Measurements from ENCODE around the gene SRC. TPM values are rescaled to one million over a fixed set of nuclear protein-coding genes. Genes with fewer than 3 reads are reported as not detected.

The SRC gene
- polyA plus RNA-seq, 1 of the 3 experiments (the other 2 are of a cell fraction) = 23.8 TPM

DNA sequence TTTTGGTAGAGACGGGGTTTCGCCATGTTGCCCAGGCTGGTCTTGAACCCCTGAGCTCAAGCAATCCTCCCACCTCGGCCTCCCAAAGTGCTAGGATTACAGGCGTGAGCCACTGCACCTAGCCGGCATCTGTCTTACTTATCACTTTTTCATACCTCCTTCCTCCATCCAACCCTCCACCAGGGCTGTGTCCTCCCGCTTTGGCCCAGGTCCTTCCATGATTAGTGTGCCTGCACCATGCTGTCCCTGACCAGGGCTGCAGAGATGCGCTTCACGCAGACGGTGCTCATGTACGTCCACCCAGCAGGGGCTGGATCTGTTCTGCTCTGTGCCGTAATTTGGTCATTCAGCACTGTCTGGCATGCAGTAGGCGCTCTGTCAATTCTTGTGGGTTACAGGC, 85.8 kb downstream of the SRC start:
- no peak for DNase-seq
- 56% methylated on average over 8 of the region's 12 CpGs for WGBS (ENCODE audit: low lambda C conversion rate)
- Histone ChIP-seq H3K4me3 (ENCODE audit: low read depth in 2 of 2, low read length in 1 of 2) (no peak overlapping the region), H3K4me2 (no peak overlapping the region), H2AFZ (ENCODE audit: low read depth) (no peak overlapping the region), H3K27me3 (ENCODE audit: insufficient read depth) (peaks cover 10% of the 10 kb centered on the region; the same call in 1 of the 2 replicates), H4K20me1 (ENCODE audit: insufficient read depth) (no peaks in the 10 kb centered on the region), H3K27ac (ENCODE audit: low read depth in 2 of 2, low read length in 1 of 2) (no peak overlapping the region), H3K79me2 (ENCODE audit: insufficient read depth) (no peaks in the 10 kb centered on the region), H3K9me2 (no peaks in the 10 kb centered on the region), H3F3A (replicated peaks; ENCODE audit: insufficient read depth) (no peaks in the 10 kb centered on the region), H3K9ac (no peak overlapping the region), H3K4me1 (ENCODE audit: control insufficient read depth in 1 of 2, insufficient read depth in 2 of 2, low read depth in 1 of 2, low read length in 1 of 2) (no peaks in the 10 kb centered on the region), H3K36me3 (replicated peaks in 1 of 2; ENCODE audit: control insufficient read depth in 1 of 2, insufficient read depth in 2 of 2, low read length in 1 of 2) (no peaks in the 10 kb centered on the region), H3K9me3 (no peaks in the 10 kb centered on the region)
- CTCF ChIA-PET = no interaction called here
- TF ChIP-seq FOSL2 (IDR thresholded peaks at IDR 0.05; ENCODE audit: borderline replicate concordance, low read depth) (no peak), CTCF (IDR thresholded peaks at IDR 0.05) (no peak), RAD21 (IDR thresholded peaks at IDR 0.05; ENCODE audit: low read length) (no peak), RXRA (IDR thresholded peaks at IDR 0.05; ENCODE audit: borderline replicate concordance, low read depth) (no peak), FOXJ3 (CRISPR knock-in tag; IDR thresholded peaks at IDR 0.05) (no peak), CHD2 (IDR thresholded peaks at IDR 0.05; ENCODE audit: low read length, partially characterized antibody) (no peak), PBX3 (IDR thresholded peaks at IDR 0.05) (no peak), FOXM1 (IDR thresholded peaks at IDR 0.05; ENCODE audit: low read depth) (no peak)
- POLR2A ChIA-PET = no interaction called here

- Histone ChIP-seq H3K4me1 (ENCODE audit: control insufficient read depth in 1 of 2, insufficient read depth in 2 of 2, low read depth in 1 of 2, low read length in 1 of 2) (no peaks in the 10 kb centered on the region), H3K9me2 (no peaks in the 10 kb centered on the region), H3K79me2 (ENCODE audit: insufficient read depth) (no peaks in the 10 kb centered on the region), H3F3A (replicated peaks; ENCODE audit: insufficient read depth) (no peaks in the 10 kb centered on the region), H3K9me3 (no peaks in the 10 kb centered on the region), H3K4me3 (ENCODE audit: low read depth in 2 of 2, low read length in 1 of 2) (no peak overlapping the region), H3K27me3 (ENCODE audit: insufficient read depth) (peaks cover 10% of the 10 kb centered on the region; the same call in 1 of the 2 replicates), H2AFZ (ENCODE audit: low read depth) (no peak overlapping the region), H4K20me1 (ENCODE audit: insufficient read depth) (no peaks in the 10 kb centered on the region), H3K27ac (ENCODE audit: low read depth in 2 of 2, low read length in 1 of 2) (no peak overlapping the region), H3K36me3 (replicated peaks in 1 of 2; ENCODE audit: control insufficient read depth in 1 of 2, insufficient read depth in 2 of 2, low read length in 1 of 2) (no peaks in the 10 kb centered on the region), H3K9ac (no peak overlapping the region), H3K4me2 (no peak overlapping the region)
- ChIA-PET POLR2A (no interaction called here), CTCF (interaction anchor here (0.6 kb wide), 1 partner anchor 105 kb away, joined by 3 read pairs; no protein-coding TSS in a partner anchor)
- 0% methylated on average over 1 of the region's 1 CpG for WGBS (ENCODE audit: low lambda C conversion rate)
- TF ChIP-seq, protein P1, sequence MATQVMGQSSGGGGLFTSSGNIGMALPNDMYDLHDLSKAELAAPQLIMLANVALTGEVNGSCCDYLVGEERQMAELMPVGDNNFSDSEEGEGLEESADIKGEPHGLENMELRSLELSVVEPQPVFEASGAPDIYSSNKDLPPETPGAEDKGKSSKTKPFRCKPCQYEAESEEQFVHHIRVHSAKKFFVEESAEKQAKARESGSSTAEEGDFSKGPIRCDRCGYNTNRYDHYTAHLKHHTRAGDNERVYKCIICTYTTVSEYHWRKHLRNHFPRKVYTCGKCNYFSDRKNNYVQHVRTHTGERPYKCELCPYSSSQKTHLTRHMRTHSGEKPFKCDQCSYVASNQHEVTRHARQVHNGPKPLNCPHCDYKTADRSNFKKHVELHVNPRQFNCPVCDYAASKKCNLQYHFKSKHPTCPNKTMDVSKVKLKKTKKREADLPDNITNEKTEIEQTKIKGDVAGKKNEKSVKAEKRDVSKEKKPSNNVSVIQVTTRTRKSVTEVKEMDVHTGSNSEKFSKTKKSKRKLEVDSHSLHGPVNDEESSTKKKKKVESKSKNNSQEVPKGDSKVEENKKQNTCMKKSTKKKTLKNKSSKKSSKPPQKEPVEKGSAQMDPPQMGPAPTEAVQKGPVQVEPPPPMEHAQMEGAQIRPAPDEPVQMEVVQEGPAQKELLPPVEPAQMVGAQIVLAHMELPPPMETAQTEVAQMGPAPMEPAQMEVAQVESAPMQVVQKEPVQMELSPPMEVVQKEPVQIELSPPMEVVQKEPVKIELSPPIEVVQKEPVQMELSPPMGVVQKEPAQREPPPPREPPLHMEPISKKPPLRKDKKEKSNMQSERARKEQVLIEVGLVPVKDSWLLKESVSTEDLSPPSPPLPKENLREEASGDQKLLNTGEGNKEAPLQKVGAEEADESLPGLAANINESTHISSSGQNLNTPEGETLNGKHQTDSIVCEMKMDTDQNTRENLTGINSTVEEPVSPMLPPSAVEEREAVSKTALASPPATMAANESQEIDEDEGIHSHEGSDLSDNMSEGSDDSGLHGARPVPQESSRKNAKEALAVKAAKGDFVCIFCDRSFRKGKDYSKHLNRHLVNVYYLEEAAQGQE (IDR thresholded peaks at IDR 0.05; ENCODE audit: low read depth, low read length) = no peak
- TF ChIP-seq POLR2AphosphoS5 (IDR thresholded peaks at IDR 0.05; ENCODE audit: low read depth, low read length) (no peak), TAF1 (IDR thresholded peaks at IDR 0.05; ENCODE audit: borderline replicate concordance, low read depth, low read length) (no peak), TCF12 (IDR thresholded peaks at IDR 0.05) (no peak), SIN3A (IDR thresholded peaks at IDR 0.05; ENCODE audit: borderline replicate concordance, low read depth, low read length) (no peak), ELF1 (IDR thresholded peaks at IDR 0.05) (no peak), FOSL2 (IDR thresholded peaks at IDR 0.05; ENCODE audit: borderline replicate concordance, low read depth) (no peak), FOXJ3 (CRISPR knock-in tag; IDR thresholded peaks at IDR 0.05) (no peak), RAD21 (IDR thresholded peaks at IDR 0.05; ENCODE audit: low read length) (no peak), NFIC (IDR thresholded peaks at IDR 0.05; ENCODE audit: borderline replicate concordance) (no peak)
- TF ChIP-seq, protein P2, sequence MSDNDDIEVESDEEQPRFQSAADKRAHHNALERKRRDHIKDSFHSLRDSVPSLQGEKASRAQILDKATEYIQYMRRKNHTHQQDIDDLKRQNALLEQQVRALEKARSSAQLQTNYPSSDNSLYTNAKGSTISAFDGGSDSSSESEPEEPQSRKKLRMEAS (IDR thresholded peaks at IDR 0.05; ENCODE audit: low read depth) = no peak
- DNase-seq = no peak
These were observed 86.7 kb downstream of the SRC start for GRCh38 chr20:37432606-37433005.

Data from SK-N-SH (cell line).